ENCODE results near the gene CHRD. TPM values are rescaled to one million over a fixed set of nuclear protein-coding genes. Genes with fewer than 3 reads are reported as not detected.

CHRD gene
- total RNA-seq, 2 experiments from 2014 or later = not detected

DNA sequence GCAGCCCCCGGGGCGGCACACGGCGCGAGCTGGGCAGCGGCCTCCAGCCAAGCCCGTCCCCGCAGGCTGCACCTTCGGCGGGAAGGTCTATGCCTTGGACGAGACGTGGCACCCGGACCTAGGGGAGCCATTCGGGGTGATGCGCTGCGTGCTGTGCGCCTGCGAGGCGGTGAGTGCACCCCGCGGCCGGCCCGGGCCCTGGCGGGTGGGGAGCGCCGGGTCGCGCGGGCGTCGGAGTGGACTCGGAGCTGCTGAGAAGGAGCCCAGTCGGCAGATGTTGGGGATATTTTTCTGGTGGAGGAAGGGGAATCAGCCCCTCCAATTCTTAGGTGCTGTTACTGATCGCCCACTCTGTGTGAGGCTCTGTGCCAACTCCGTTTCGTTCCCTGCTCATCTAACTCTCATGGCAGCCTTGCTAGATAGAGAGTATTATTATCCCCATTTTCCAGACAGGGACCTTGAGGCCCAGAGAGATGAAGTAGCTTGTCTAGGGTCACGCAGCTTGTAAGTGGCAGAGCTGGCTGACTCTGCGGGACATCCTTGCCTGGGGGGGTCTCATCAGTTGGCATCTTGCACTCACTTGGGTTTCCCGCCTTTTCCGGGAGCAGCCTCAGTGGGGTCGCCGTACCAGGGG is 890 bp downstream of the CHRD start:
- Mint-ChIP-seq H3K9me3 (no peaks in the 10 kb centered on the region), H3K4me3 (peak overlapping the region; percentile 35), H3K27ac (no peak overlapping the region), H3K27me3 (peaks cover 52% of the 10 kb centered on the region), H3K36me3 (ENCODE audit: low read depth) (no peaks in the 10 kb centered on the region), H3K4me1 (ENCODE audit: low read depth) (peaks cover 3% of the 10 kb centered on the region)
- ChIA-PET CTCF (interaction anchor here (1.5 to 2.3 kb wide), 2 partner anchors 9 to 133 kb away, joined by 3 to 12 read pairs; no protein-coding TSS in a partner anchor), POLR2A (interaction anchor here (1.5 to 2.0 kb wide), 2 partner anchors 13 to 22 kb away, joined by 4 to 5 read pairs; no protein-coding TSS in a partner anchor)
- TF ChIP-seq CTCF (IDR thresholded peaks at IDR 0.05) = no peak
- no peak for DNase-seq
- intact Hi-C loops (cut with micrococcal nuclease) = no loop called here
- ATAC-seq = peak; percentile 43

- H3K27ac Mint-ChIP-seq = no peak overlapping the region
- no peak for TF ChIP-seq CTCF (IDR thresholded peaks at IDR 0.05)
- intact Hi-C loops (cut with micrococcal nuclease) = no loop called here
- H3K4me1 Mint-ChIP-seq (ENCODE audit: low read depth) = peaks cover 3% of the 10 kb centered on the region
- ATAC-seq (peak; percentile 12), DNase-seq (no peak)
- peak overlapping the region; percentile 35 for H3K4me3 Mint-ChIP-seq
- POLR2A ChIA-PET = interaction anchor here (0.6 to 2.0 kb wide), 3 partner anchors 14 to 32 kb away, joined by 3 to 5 read pairs (median 4); no protein-coding TSS in a partner anchor
- no peaks in the 10 kb centered on the region for H3K36me3 Mint-ChIP-seq (ENCODE audit: low read depth)
- H3K9me3 Mint-ChIP-seq = no peaks in the 10 kb centered on the region
- CTCF ChIA-PET = interaction anchor here (1.5 to 2.3 kb wide), 2 partner anchors 10 to 133 kb away, joined by 3 to 12 read pairs; no protein-coding TSS in a partner anchor
- H3K27me3 Mint-ChIP-seq = peaks cover 52% of the 10 kb centered on the region
Measured at GRCh38 chr3:184381261-184382224, 1.7 kb downstream of the CHRD start.

DNA sequence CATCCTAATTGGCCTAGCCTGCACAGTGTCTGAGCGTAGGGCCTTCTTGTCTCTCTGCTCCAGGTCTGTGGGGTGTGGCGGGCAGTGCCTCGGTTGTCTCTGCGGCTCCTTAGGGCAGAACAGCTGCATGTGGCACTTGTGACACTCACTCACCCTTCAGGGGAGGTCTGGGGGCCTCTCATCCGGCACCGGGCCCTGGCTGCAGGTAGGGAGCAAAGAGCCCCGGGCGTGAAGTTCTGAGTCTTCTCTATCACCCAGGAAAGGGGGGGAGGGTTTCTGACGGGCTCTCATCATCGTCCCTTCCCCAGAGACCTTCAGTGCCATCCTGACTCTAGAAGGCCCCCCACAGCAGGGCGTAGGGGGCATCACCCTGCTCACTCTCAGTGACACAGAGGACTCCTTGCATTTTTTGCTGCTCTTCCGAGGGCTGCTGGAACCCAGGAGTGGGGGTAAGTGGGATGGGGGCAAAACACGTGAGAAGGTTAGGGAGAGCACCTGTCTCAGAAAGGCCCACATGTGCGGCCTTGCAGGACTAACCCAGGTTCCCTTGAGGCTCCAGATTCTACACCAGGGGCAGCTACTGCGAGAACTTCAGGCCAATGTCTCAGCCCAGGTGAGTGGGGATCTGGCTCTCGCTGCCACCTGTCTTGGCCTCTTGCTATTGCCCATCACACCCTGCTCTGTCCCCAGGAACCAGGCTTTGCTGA is 2.6 kb downstream of the CHRD start:
- Mint-ChIP-seq H3K36me3 (ENCODE audit: low read depth) (no peaks in the 10 kb centered on the region), H3K27ac (no peak overlapping the region), H3K4me1 (ENCODE audit: low read depth) (peaks cover 3% of the 10 kb centered on the region), H3K9me3 (no peaks in the 10 kb centered on the region), H3K4me3 (no peak overlapping the region), H3K27me3 (peaks cover 47% of the 10 kb centered on the region)
- TF ChIP-seq CTCF (IDR thresholded peaks at IDR 0.05) = no peak
- ChIA-PET POLR2A (interaction anchor here (0.6 kb wide), 1 partner anchor 31 kb away, joined by 3 read pairs; no protein-coding TSS in a partner anchor), CTCF (interaction anchor here (1.3 to 2.3 kb wide), 2 partner anchors 11 kb away, joined by 3 to 12 read pairs; no protein-coding TSS in a partner anchor)
- DNase-seq (no peak), ATAC-seq (no peak)
- intact Hi-C loops (cut with micrococcal nuclease) = no loop called here

DNA sequence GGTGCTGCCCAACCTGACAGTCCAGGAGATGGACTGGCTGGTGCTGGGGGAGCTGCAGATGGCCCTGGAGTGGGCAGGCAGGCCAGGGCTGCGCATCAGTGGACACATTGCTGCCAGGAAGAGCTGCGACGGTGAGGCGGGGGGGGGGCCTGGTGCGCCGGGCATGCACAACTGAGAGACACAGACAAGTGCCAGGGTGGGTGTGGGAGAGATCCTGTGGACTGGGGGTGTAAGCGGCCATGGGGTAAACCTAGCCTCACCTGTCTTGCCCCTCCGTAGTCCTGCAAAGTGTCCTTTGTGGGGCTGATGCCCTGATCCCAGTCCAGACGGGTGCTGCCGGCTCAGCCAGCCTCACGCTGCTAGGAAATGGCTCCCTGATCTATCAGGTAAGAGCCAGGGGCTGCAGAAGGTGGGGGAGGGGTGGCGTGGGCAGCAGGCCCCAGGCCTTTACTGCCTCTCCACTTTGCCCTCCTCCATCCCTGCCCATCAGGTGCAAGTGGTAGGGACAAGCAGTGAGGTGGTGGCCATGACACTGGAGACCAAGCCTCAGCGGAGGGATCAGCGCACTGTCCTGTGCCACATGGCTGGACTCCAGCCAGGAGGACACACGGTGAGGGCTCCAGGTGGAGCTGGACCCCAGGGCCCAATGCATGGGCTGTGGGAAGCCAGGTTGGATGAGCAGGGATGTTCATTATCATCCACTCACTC is 3.3 kb downstream of the CHRD start:
- ChIA-PET CTCF (interaction anchor here (1.3 kb wide), 1 partner anchor 12 kb away, joined by 3 read pairs; no protein-coding TSS in a partner anchor), POLR2A (no interaction called here)
- Mint-ChIP-seq H3K27me3 (peaks cover 42% of the 10 kb centered on the region), H3K27ac (no peak overlapping the region), H3K4me1 (ENCODE audit: low read depth) (peaks cover 3% of the 10 kb centered on the region), H3K4me3 (no peak overlapping the region), H3K9me3 (no peaks in the 10 kb centered on the region), H3K36me3 (ENCODE audit: low read depth) (no peaks in the 10 kb centered on the region)
- no peak for ATAC-seq
- TF ChIP-seq CTCF (IDR thresholded peaks at IDR 0.05) = no peak
- no peak for DNase-seq
- intact Hi-C loops (cut with micrococcal nuclease) = no loop called here
